T-cell (primary cell): Measurements from ENCODE around the gene FRMD1. TPM values are rescaled to one million over a fixed set of nuclear protein-coding genes. Genes with fewer than 3 reads are reported as not detected.

ENCODE experiments used
- ATAC-seq, 4 experiments: fragments of 200-7000 bp in 3 of 4; fragments of 150-1000 bp in 1 of 4; cut with Tn5 transposase; replicated peaks in 1 of 4; 1 replicate in 3 of 4; 2 replicates in 1 of 4; pipeline ENCODE4 v1.10.0; 2021; ENCODE audit warnings: moderate library complexity in 3 of 4, mild to moderate bottlenecking in 2 of 4, moderate number of reproducible peaks in 1 of 4
- CTCF ChIA-PET, 2 donors: fragments of 300-600 bp; sonication (Branson Sonifier 250); formaldehyde crosslinking; loops; one replicate each; lab custom pipeline; 2022; ENCODE audit warnings: antibody characterized with exemption in 2 of 2; lab: Charles Lee
- POLR2A ChIA-PET, 2 donors: fragments of 300-600 bp; sonication (Branson Sonifier 250); formaldehyde crosslinking; loops; one replicate each; lab custom pipeline; 2022; ENCODE audit warnings: antibody characterized with exemption in 2 of 2; lab: Charles Lee
- DNase-seq, 35 experiments: peaks; one replicate each; pipeline versions ENCODE4 v3.0.0 to v3.0.0-alpha.2; 2013 to 2023
- H3K27ac ChIP-seq: one replicate; pipeline ENCODE4 v1.5.1; 2013; ENCODE audit warnings: low read length
- H3K27me3 ChIP-seq, 2 experiments: replicated peaks in 1 of 2; 1 replicate in 1 of 2; 2 replicates in 1 of 2; pipeline versions ENCODE4 v1.6.1 to v1.7.0; 2013; ENCODE audit warnings: low read length in 1 of 2, mixed read lengths in 1 of 2; ENCODE audit not compliant: control insufficient read depth in 2 of 2, insufficient read depth in 2 of 2; ENCODE audit errors: extremely low read depth in 1 of 2
- H3K36me3 ChIP-seq, 2 donors: 1 replicate in 1 of 2; 2 replicates in 1 of 2; pipeline versions ENCODE4 v1.6.1 to v1.7.0; 2013; ENCODE audit warnings: low read length in 1 of 2; ENCODE audit not compliant: control insufficient read depth in 2 of 2, insufficient read depth in 1 of 2; ENCODE audit errors: extremely low read depth in 1 of 2
- H3K4me1 ChIP-seq, 2 experiments: 1 replicate in 1 of 2; 2 replicates in 1 of 2; pipeline versions ENCODE4 v1.6.1 to v1.7.0; 2013; ENCODE audit warnings: low read length in 2 of 2, mixed read lengths in 1 of 2; ENCODE audit not compliant: insufficient read depth in 2 of 2, control insufficient read depth in 1 of 2; ENCODE audit errors: extremely low read depth in 1 of 2
- H3K4me3 ChIP-seq, 2 donors: 1 replicate in 1 of 2; 2 replicates in 1 of 2; pipeline versions ENCODE4 v1.5.1 to v1.7.0; 2013; ENCODE audit warnings: mild to moderate bottlenecking in 2 of 2, low read length in 1 of 2, moderate library complexity in 1 of 2; ENCODE audit not compliant: control insufficient read depth in 1 of 2; ENCODE audit errors: extremely low read depth in 1 of 2
- H3K9me3 ChIP-seq: 2 replicates; pipeline ENCODE4 v1.7.0; 2013
- H3K27ac Mint-ChIP-seq, 2 donors: one replicate each; pipeline ENCODE4 v1.8.0; 2020 to 2021; ENCODE audit warnings: mild to moderate bottlenecking in 2 of 2, mixed read lengths in 2 of 2
- H3K27me3 Mint-ChIP-seq, 2 donors: one replicate each; pipeline ENCODE4 v1.8.0; 2021 to 2022; ENCODE audit warnings: mixed read lengths in 2 of 2
- H3K36me3 Mint-ChIP-seq: one replicate; pipeline ENCODE4 v1.8.0; 2021; ENCODE audit warnings: mixed read lengths
- H3K4me1 Mint-ChIP-seq, 3 donors: one replicate each; pipeline ENCODE4 v1.8.0; 2020 to 2022; ENCODE audit warnings: mixed read lengths in 3 of 3, mild to moderate bottlenecking in 1 of 3
- H3K4me3 Mint-ChIP-seq, 3 donors: one replicate each; pipeline ENCODE4 v1.8.0; 2020 to 2022; ENCODE audit warnings: mild to moderate bottlenecking in 3 of 3, mixed read lengths in 3 of 3, moderate library complexity in 3 of 3
- H3K9me3 Mint-ChIP-seq, 3 donors: one replicate each; pipeline ENCODE4 v1.8.0; 2020 to 2022; ENCODE audit warnings: mixed read lengths in 3 of 3
- WGBS: methylation state at CpG from one replicate; pipeline ENCODE4 v1.1.5; 2013; ENCODE audit warnings: missing lambda C conversion rate; ENCODE audit not compliant: insufficient coverage; 5-methylcytosine and 5-hydroxymethylcytosine counted together
- total RNA-seq, 35 experiments: library from RNA in 6 of 35; stranded (reverse) in 6 of 35; fragments of 120-200 nt in 1 of 35; gene quantifications; one replicate each; pipeline versions ENCODE4 v1.2.1 to v1.2.4 and lab custom pipeline; 2013 to 2026

Gene FRMD1
- total RNA-seq, 5 donors from 2014 or later (not counting 1 experiment from before 2014, with no cell fraction given) = not detected

- Histone ChIP-seq H3K4me1 (no peaks in the 10 kb centered on the region), H3K27me3 (peaks cover 4 to 36% of the 10 kb centered on the region in 2 experiments), H3K4me3 (no peak overlapping the region), H3K36me3 (no peaks in the 10 kb centered on the region), H3K27ac (no peak overlapping the region), H3K9me3 (no peaks in the 10 kb centered on the region)
- no peaks in the 10 kb centered on the region for H3K4me1 Mint-ChIP-seq
- H3K36me3 Mint-ChIP-seq = no peaks in the 10 kb centered on the region
- H3K4me3 Mint-ChIP-seq = no peak overlapping the region
- peaks cover 27 to 32% of the 10 kb centered on the region in 2 donors for H3K27me3 Mint-ChIP-seq
- DNase-seq (no peak), ATAC-seq (no peak)
- H3K9me3 Mint-ChIP-seq = no peaks in the 10 kb centered on the region
- CTCF ChIA-PET = interaction anchor here in 1 of 2 donors (0.7 kb wide), 1 partner anchor 714 kb away, joined by 3 read pairs; no protein-coding TSS in a partner anchor
- 76% methylated on average over 5 of the region's 12 CpGs for WGBS
- H3K27ac Mint-ChIP-seq = no peak overlapping the region
- POLR2A ChIA-PET = no interaction called here
These were observed 27.0 kb upstream of the FRMD1 start for GRCh38 chr6:168105813-168106632.

GRCh38 chr6:168104636-168105035 lies 25.6 kb upstream of the FRMD1 start:
- no peaks in the 10 kb centered on the region for H3K9me3 ChIP-seq
- H3K27me3 ChIP-seq = peaks cover 6 to 46% of the 10 kb centered on the region in 2 experiments
- Mint-ChIP-seq H3K27me3 (peaks cover 34 to 36% of the 10 kb centered on the region in 2 donors), H3K27ac (no peak overlapping the region), H3K4me3 (no peak overlapping the region), H3K9me3 (no peaks in the 10 kb centered on the region), H3K36me3 (no peaks in the 10 kb centered on the region), H3K4me1 (no peaks in the 10 kb centered on the region)
- H3K27ac ChIP-seq = no peak overlapping the region
- POLR2A ChIA-PET = no interaction called here
- no peaks in the 10 kb centered on the region for H3K4me1 ChIP-seq
- WGBS = 85% methylated on average over 10 of the region's 10 CpGs
- CTCF ChIA-PET = interaction anchor here in 1 of 2 donors (0.6 kb wide), 1 partner anchor 959 kb away, joined by 3 read pairs; no protein-coding TSS in a partner anchor
- ATAC-seq (no peak), DNase-seq (no peak)
- H3K4me3 ChIP-seq = no peak overlapping the region
- no peaks in the 10 kb centered on the region for H3K36me3 ChIP-seq

- Histone ChIP-seq H3K4me1 (no peaks in the 10 kb centered on the region), H3K36me3 (no peaks in the 10 kb centered on the region), H3K27ac (no peak overlapping the region), H3K27me3 (peaks cover 8 to 43% of the 10 kb centered on the region in 2 experiments), H3K9me3 (no peaks in the 10 kb centered on the region), H3K4me3 (no peak overlapping the region)
- Mint-ChIP-seq H3K36me3 (no peaks in the 10 kb centered on the region), H3K27me3 (peaks cover 29 to 45% of the 10 kb centered on the region in 2 donors), H3K9me3 (no peaks in the 10 kb centered on the region), H3K4me3 (no peak overlapping the region), H3K4me1 (no peaks in the 10 kb centered on the region), H3K27ac (no peak overlapping the region)
- 80% methylated on average over 10 of the region's 19 CpGs for WGBS
- DNase-seq (no peak), ATAC-seq (no peak)
- ChIA-PET POLR2A (no interaction called here), CTCF (no interaction called here)
These were observed 24.2 kb upstream of the FRMD1 start for GRCh38 chr6:168103050-168103830.

DNA sequence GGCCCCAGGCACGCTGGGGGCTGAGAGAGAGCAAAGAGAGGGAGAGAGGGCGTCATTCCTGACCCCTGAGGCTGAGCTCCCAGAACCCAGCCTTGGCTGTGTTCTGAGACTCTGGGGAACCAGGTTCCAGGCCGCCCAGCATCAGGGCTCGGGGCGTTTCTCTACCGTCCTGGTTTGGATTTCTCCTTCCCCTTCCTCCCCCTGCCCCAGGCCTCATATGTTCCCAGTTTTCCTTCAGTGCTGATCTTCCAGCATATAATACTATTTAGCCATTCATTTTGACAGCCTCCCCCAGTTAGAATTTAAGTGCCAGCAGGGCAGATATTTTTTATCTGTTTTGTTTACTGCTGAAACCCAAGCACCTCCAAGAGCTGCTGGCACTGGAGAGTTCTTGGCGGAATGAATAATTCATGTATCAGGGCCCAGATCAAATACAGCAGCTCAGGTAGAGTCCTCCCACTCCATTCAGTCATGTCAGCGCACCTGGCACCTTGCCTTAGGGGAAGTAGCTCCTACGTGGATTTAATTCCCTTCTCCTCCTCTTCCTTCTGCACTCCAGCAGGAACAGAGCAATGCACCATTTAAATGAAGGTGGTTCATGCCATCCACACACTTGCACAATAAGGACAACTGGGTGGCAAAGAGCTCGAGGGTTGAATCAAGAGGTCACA lies 23.4 kb upstream of the FRMD1 start:
- Mint-ChIP-seq H3K9me3 (no peaks in the 10 kb centered on the region), H3K4me3 (no peak overlapping the region), H3K4me1 (no peaks in the 10 kb centered on the region), H3K27ac (no peak overlapping the region), H3K27me3 (peaks cover 34 to 49% of the 10 kb centered on the region in 2 donors), H3K36me3 (no peaks in the 10 kb centered on the region)
- Histone ChIP-seq H3K4me1 (no peaks in the 10 kb centered on the region), H3K36me3 (no peaks in the 10 kb centered on the region), H3K9me3 (no peaks in the 10 kb centered on the region), H3K4me3 (no peak overlapping the region), H3K27ac (no peak overlapping the region), H3K27me3 (peaks cover 8 to 45% of the 10 kb centered on the region in 2 experiments)
- 60% methylated on average over 5 of the region's 10 CpGs for WGBS
- ATAC-seq (no peak), DNase-seq (no peak)
- ChIA-PET CTCF (no interaction called here), POLR2A (no interaction called here)

- Histone ChIP-seq H3K9me3 (no peaks in the 10 kb centered on the region), H3K27me3 (peaks cover 8 to 48% of the 10 kb centered on the region in 2 experiments), H3K27ac (no peak overlapping the region), H3K4me3 (no peak overlapping the region), H3K4me1 (no peaks in the 10 kb centered on the region), H3K36me3 (no peaks in the 10 kb centered on the region)
- Mint-ChIP-seq H3K4me3 (no peak overlapping the region), H3K4me1 (no peaks in the 10 kb centered on the region), H3K9me3 (no peaks in the 10 kb centered on the region), H3K27ac (no peak overlapping the region), H3K27me3 (peaks cover 34 to 49% of the 10 kb centered on the region in 2 donors), H3K36me3 (no peaks in the 10 kb centered on the region)
- CTCF ChIA-PET = no interaction called here
- DNase-seq (no peak), ATAC-seq (no peak)
- POLR2A ChIA-PET = no interaction called here
- 9% methylated on average over 58 of the region's 61 CpGs for WGBS
These were observed 22.7 kb upstream of the FRMD1 start for GRCh38 chr6:168101590-168102314.
